Erythroblast (primary cell): ENCODE data around the gene NISCH.

Experiments
- GATA1 ChIP-seq: IDR thresholded peaks from 2 replicates; pipeline ENCODE4 v1.6.1; 2011; ENCODE audit warnings: low read depth, mild to moderate bottlenecking, control low read depth, low read length, moderate library complexity
- POLR2A ChIP-seq: IDR thresholded peaks from 2 replicates; pipeline ENCODE4 v1.6.1; 2011; ENCODE audit warnings: mild to moderate bottlenecking, low read length

GRCh38 chr3:52530918-52531826 lies 75.8 kb downstream of the NISCH start:
- TF ChIP-seq POLR2A (no peak), GATA1 (no peak)
